Stimulated activated CD4-positive, alpha-beta T cell treated with anti-CD3 and anti-CD28 coated beads, Interleukin-2, amount 100 ng/mL, for 24 hours (primary cell): Measurements from ENCODE around the gene CHMP1A.

Experiments
- DNase-seq, 2 donors: peaks; one replicate each; pipeline ENCODE4 v3.0.0-alpha.2; 2020

Gene CHMP1A

DNA sequence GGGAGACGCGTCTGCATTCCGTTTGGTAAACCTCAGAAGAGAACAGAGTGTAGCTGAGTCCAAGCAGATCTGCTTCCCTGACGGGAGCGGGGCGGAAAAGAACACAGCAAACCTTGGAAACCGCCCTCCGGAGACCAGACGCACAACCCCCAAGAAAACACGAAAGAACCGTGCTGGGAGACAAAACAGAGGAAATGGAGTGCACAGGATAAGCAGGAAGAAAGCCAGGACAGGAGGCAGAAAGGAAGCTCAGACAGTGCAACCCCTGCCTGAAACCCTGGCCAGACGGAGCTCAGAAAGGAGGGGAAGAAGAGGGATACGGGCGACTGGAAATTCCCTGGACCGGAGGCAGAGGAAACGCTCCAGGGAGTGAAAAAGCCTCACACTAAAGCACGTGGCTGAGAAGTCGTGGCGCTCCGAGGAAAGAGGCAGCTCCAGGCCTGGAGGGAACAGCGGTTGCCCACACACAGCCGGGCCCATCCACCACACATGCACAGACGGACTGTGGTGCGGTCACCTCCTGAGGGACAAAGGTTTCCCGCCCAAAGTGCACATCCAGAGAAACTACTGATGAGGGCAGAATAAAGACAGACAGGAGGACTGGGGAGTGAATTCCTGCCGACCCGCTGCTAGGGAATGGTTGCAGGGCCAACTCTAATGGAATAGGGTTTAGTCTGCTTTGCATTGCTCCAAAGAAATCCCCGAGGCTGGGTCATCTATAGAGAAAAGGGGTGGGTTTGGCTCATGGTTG, 33.8 kb downstream of the CHMP1A start:
- DNase-seq, result no peak

GRCh38 chr16:89621698-89622409, 35.7 kb downstream of the CHMP1A start:
- DNase-seq, result no peak

- no peak for DNase-seq
Measured at GRCh38 chr16:89621136-89621697, 36.3 kb downstream of the CHMP1A start.

GRCh38 chr16:89620406-89620841, 37.1 kb downstream of the CHMP1A start:
- DNase-seq, result no peak

DNA sequence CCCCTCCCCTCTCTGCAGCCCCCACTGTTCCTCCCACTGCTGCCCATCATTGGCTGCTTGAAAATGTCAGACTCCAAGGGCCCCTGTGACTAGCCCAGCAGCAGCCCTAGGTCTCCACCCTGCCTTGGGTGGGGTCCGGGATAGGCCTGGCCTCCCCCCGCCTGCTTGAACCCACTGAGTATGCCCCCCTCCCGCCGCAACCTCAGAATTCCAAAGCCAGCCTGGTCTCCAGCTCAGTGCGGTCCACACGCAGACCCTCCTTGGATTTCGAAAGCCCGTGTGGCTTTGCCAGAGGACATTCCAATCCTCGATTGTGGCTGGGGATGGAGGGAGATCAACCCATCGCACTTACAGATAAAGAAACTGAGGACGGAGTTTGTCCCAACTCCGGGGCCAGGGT, 37.7 kb downstream of the CHMP1A start:
- no peak for DNase-seq

GRCh38 chr16:89618109-89618998, 39.2 kb downstream of the CHMP1A start:
- DNase-seq, result no peak

GRCh38 chr16:89617036-89617435, 40.5 kb downstream of the CHMP1A start:
- DNase-seq, result no peak

- no peak for DNase-seq
Measured at GRCh38 chr16:89616623-89617022, 40.9 kb downstream of the CHMP1A start.

GRCh38 chr16:89615596-89616090, 41.9 kb downstream of the CHMP1A start:
- DNase-seq, result peak in 1 of 2 donors; percentile 31

DNA sequence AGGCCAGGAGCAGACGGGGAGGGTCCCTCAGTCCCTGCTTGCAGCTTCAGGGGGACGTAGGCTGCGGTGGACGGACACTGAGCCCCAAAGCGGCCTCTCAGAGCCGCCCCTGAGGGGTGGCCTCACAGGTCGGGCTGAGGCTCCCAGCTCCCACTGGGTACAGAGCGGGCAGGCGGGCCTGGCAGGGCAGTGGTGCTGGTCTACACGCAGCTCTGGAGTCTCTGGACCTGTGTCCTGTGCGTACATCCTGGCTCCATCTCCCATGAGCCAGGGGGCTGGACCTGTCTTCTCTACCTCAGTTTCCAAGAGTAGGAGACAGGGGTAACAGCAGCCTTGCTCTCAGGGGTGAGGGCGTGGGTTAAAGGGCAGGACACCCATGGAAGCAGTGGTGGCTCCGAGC, 42.3 kb downstream of the CHMP1A start:
- no peak for DNase-seq

DNA sequence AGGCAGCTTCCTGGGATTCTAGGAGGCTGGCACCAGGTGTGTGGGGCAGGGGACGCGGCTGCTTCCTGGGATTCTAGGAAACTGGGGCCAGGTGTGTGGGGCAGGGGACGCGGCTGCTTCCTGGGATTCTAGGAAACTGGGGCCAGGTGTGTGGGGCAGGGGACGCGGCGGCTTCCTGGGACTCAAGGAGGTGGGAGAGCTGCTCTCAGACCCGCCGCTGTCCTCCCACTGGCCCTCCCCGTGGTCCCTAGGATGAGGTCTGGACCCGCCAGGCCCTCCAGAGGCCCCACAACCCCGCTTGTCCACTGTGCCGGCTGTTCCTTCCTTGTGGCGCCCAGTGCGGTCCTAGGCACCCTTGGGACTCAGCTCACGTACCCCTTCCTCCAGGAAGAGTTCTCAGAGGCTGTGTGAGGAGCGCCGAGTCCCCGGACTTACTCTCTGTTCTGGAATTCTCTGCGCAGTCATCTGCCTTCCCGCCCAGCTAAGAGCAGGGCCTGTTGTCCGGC, 43.5 kb downstream of the CHMP1A start:
- DNase-seq, result no peak

DNA sequence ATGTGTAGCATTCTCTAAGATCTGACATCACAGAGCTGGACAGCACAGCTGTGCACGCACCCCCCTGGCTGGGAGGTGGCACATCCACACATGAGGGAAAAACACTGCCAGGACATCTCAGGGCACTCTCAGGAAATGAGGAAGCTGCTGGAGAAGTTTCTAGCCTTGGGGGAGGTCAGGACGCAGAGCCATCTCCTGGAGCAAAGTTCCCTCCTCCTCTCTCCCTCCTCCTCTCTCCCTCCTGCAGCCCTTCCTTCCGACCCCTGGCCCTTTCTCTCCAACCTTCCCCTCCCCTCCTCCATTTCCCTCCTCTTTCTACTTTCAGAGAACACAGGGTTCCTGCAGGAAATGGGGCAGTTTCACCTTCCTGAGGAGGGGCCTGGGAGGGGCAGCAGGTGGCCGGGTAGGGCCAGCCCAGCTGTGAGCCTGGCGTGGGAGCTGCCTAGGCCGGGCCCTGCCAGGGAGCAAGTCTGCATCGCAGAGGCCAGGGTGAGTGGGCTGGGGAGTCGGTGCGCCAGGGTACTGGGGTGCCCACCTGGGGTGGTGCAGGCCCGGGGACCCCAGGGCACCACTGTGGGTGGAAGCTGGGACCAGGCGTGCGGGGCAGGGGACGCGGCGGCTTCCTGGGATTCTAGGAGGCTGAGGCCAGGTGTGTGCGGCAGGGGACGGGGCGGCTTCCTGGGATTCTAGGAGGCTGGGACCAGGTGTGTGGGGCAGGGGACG, 44.1 kb downstream of the CHMP1A start, which contains the start of gene DPEP1:
DPEP1 (plus strand) TSS at position 412 of the 723 bp plus-strand sequence. CDS start 16,769 bp downstream, outside the sequence.
- no peak for DNase-seq

GRCh38 chr16:89612415-89613166, 44.9 kb downstream of the CHMP1A start:
- no peak for DNase-seq

- DNase-seq, result no peak
Measured at GRCh38 chr16:89610108-89610453, 47.4 kb downstream of the CHMP1A start.

DNA sequence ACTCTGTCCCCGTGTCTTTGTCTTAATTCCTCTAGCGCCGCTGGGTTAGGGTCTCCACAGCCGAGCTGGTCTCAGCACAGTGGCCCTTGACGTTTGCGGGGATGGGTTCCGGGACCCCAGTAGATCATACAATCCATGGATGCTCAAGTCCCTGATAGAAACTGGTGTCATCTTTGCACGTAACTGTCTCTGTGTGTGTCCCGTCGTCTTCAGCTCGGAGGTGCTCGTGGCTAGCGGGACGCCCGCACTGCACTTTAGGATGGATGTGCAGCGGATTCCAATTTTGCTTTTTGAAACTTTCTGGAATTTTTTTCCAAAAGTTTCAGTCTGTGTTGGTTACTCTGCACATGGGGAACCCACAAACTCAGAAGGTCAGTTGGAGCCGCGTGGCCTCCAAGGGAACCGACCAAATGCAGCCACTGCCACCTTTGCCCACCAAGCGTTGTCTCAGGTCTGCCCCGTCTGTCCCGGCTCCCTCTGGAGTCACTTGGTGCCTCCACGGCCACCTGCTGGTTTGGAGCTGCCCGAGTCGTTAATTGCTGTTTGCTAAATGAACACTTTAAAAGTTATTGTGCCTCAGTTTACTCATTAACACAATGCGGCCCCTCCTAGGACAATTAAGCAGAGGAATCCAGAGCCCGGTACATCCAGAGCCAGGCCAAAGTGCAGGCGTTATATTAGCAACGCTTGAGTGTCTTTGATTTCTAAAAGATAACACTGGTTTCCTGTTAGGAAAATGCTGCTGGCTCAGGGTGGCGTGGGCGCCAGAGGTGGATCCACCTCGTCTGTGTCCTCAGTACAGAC, 49.4 kb downstream of the CHMP1A start:
- DNase-seq, result no peak

- DNase-seq, result no peak
Measured at GRCh38 chr16:89607453-89607852, 50.1 kb downstream of the CHMP1A start.

GRCh38 chr16:89606006-89606405, 51.5 kb downstream of the CHMP1A start:
- no peak for DNase-seq

GRCh38 chr16:89605186-89605970, 52.1 kb downstream of the CHMP1A start:
- DNase-seq, result no peak

DNA sequence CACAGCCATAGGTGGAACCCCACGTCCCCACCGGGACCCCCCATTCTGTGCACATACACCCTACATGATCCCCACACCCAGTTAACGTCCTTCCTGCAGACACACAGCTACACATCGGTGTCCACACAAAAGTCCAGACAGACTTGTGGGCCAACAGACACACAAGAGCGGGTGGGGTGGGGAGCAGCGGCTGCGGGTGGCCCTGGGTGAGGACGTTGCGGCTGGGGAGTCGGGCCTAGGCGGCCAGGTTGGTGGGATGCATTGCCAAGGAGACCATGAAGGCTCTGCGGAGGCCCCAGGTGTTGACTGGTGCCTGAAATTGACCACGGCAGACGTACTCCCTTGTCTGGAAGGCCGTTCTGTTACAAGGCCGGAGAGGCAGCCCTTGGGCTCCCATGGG, 52.7 kb downstream of the CHMP1A start:
- DNase-seq, result no peak
